Stimulated activated CD4-positive, alpha-beta T cell treated with anti-CD3 and anti-CD28 coated beads, Interleukin-2, amount 100 ng/mL, for 24 hours (primary cell): ENCODE measurements around the gene CLASP2.
"Not testable (repeated sequence)": the region's sequence is repeated elsewhere in the genome, so short reads cannot be mapped to it uniquely, and the experiment has no call there.

Experiments used
- DNase-seq, 2 donors: peaks; one replicate each; pipeline ENCODE4 v3.0.0-alpha.2; 2020

The CLASP2 gene

DNA sequence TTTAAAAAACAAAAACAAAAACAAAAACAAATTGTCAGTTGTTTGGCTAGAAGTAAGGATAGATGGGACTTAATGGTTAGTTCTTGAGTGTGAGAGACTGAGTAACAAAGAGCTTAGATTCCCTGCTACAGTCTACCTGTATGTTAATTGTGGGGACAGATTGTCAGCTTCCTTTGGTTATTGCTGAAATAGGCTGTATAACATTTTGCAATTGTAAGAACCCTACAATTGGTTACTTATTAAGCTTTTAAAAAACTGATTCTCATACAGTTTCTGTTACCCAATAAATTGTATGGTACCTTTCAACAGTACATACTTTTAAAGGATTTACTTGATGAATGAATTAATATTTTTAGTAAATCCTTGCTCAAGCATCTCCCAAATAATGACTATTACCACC is 35.3 kb downstream of the CLASP2 start:
- DNase-seq: no peak

DNA sequence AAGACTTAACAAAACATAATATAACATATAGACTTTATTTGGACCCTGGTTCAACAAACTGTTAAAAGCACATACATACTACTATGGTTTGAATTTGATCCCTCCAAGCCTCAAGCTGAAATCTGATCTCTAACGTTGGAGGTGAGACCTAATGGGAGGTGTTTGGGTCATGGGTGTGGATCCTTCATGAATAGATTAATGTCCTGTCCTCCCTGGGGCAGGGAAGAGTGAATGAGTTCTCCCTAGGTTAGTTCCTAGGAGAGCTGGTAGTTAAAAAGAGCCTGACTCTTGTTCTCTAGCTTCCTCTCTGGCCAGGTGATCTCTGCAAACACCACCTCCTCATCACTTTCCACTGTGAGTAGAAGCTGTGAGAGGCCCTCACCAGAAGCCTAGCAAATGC is 36.4 kb downstream of the CLASP2 start:
- no peak for DNase-seq

DNA sequence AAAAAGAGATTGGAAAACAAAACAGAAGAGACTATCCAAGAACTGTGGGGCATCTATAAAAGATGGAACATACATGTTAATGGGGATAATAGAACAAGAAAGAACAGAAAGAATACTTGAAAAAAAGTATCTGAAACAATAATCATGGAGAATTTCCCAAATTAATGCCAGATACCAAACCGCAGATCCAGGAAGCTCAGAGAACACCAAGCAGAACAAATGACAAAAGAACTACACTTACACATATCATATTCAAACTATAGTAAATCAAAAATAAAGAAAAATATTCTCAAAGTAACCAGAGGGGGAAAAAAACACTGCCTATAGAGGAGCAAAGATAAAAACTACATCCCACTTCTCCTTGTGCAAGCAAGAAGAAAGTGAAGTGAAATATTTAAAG is 40.0 kb downstream of the CLASP2 start:
- no peak for DNase-seq

DNA sequence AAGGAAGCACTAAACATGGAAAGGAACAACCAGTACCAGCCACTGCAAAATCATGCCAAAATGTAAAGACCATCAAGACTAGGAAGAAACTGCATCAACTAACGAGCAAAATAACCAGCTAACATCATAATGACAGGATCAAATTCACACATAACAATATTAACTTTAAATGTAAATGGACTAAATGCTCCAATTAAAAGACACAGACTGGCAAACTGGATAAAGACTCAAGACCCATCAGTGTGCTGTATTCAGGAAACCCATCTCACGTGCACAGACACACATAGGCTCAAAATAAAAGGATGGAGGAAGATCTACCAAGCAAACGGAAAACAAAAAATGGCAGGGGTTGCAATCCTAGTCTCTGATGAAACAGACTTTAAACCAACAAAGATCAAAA is 44.6 kb downstream of the CLASP2 start:
- DNase-seq: not testable (repeated sequence)

DNA sequence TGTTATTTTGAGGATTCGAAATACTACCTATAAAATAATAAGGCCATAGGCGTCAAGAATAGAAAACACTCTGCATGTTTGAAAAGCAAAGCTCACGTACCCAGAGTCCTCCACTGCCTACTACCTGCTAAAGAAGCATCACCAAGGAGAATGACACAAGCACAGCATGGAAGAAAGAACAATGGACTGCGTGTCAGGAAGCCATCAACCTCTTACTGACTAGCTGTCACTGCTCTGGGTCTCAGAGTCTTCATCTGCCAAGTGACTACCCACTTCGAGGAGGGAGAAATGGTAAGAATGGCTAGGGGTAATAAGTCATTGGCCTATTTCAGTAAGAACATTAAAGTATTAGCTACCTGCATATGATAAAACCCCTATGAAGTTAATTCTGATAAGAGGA is 49.4 kb downstream of the CLASP2 start:
- no peak for DNase-seq

DNA sequence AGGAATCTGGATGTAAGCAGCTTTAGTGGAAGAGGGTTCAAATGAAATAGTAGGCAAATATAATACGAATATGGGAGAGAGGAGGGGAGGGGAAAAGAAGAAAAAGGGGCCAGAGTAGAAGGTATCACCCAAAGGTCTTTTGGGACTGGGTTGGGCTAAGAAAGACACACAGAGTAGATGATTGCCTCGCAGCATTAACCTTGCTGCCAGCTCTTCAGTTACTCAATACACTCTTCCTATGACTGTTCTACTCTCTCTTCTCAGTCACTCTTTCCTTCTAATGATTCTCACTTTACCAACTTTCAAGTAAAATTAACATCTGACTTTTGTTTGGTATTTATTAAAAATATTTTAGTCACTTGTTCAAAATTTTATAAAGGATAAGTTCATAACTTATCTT is 52.8 kb downstream of the CLASP2 start:
- DNase-seq: no peak

DNA sequence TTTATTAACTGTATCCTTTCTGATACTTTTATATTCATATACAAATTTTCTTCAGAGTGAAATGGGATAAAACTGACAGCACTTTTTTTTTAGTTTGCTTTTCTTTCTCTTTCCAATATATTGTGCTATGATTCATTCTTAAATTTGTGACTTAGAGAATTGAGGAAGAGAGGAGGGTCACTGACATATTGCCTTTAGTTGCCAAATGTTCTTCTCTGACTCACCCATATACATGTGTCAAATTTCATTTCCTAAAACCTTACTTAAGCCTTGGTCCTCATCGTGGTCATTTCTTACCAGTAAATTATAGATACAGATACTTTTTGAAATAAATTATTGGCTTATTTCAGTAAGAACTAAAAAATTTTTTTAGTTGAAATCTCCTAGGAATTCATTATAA is 53.9 kb downstream of the CLASP2 start:
- no peak for DNase-seq

DNA sequence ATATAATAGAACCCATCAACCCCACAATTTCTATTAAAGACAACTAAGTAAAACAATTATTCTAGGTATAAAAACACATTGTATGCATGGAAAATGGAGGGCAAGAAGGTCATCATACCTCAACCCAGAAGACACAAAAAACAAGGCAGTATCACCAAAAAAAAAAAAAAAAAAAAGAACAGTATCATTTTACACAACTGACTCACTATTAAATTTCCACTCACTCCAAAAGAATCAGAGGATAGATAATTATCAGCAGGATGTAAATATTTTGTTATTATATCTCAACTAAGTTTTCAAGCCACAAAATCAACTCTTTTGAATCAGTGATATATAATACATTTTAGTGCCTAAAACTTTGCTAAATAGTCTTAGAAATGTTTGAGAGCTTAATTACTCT is 55.0 kb downstream of the CLASP2 start:
- no peak for DNase-seq

DNA sequence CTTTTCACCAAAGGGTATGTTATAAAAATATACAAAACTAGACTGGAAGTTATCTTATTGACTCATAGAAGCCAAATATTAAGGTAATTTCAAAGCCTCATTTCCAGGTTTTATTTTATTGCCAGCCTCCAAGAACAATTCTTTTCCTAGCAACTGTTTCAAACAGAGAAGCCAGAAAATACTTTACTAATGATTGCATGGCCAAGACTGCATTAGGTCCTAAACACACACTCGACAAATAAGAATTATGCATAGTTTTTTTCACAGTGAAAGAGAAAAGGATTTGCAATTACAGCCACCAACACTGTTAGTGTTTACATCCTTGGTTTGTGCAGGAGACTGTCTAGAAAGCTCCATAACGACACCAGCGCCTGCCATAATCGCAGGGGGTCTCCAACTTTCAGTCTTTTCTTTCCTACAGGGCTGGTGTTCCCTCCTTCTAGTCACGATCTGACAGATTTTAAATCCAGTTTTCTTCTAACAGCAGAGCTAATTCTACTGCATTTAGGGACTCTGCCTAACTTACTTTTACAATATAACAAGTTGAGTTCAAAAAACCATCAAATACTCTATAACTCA is 58.1 kb downstream of the CLASP2 start:
- no peak for DNase-seq

DNA sequence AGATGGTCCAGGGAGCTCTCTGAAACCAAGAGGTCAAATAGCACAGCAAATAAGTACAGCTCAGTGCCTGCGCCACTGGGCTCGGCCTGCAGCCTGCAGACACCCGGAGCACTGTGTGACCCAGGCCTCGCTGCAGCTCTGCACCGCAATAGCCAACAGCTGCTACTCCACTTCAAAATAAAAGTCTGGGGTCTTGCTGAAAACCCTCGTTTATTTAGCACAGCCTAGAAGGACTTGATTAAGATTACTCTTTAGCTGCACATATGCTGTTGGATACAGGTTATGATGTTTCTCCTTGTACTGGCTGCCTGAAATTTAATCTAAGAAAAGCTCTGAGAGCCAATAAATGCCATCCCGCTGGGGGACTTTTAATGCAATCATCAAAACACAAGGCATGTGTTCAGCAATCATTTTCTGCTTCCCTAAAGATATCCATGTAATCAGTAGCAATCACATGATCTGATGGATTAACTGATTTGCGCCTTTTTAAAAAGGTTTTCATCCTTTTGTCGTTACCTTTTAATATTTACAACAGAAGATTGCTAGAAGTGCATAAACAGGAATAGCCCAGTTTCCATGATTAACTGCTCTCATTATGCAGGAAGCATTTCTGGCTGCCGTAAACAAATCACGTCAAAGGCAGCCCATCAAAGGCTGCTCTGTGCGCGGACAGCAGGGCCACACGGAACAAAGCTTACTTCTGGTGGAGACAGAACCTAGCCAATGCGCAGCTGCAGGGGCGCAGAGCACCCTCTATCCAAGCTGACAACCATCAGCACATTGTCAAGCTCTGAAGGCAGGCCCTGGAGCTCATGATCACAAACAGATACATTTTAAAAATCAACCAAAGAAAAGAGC is 58.8 kb downstream of the CLASP2 start:
- DNase-seq: peak in 1 of 2 donors; percentile 2

DNA sequence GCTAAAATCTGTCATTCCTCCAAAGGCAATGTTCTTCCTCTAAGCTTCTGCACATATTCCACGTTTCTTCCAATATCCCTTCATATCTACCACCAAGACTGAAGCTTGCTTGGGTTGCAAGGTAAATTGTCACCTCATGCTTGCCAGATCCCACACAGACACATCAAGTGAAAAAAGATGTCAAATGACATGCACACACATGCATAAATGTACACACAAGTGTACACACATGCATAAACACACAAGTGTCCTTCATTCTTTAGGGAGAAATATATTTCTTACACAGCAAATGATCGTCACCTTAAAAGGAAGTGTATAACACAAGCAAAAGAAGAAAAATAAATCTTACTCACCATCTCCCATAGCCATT is 59.4 kb downstream of the CLASP2 start:
- no peak for DNase-seq

DNA sequence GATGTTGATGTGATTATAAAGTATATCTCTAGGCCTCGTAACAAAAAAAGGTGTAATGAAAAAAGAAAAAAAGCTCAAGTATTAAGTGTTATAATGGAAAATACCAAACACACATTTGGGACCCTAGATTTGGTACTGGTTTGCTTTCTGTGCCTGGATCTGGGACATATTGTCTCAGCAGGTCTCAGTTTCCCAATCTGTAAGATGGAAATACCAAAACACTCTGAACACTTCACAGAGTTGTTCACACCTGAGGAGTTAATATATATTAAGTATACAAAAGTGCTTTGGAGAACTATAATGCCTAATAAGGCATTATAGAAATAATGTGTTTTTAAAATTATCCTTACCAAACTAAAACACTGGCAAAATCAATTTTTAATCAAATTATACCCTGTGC is 60.0 kb downstream of the CLASP2 start:
- no peak for DNase-seq

DNA sequence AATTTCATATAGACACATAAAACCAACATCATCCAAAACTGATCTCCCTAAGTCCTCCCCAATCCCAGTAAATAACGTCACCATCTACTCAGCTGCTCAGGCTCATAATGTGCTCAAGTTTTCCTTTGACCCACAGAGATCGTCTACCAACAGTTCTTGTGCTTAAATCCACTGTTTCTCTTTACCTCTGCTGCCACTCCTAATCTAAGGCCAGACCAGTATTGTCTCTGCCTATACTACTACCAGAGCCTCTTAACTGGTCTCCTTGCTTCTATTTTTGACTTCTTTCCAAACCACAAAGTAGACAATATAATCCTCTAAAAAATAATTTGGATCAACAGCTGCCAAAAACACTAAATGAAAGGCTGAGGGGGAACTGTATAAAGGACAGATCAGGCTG is 65.3 kb downstream of the CLASP2 start:
- no peak for DNase-seq

DNA sequence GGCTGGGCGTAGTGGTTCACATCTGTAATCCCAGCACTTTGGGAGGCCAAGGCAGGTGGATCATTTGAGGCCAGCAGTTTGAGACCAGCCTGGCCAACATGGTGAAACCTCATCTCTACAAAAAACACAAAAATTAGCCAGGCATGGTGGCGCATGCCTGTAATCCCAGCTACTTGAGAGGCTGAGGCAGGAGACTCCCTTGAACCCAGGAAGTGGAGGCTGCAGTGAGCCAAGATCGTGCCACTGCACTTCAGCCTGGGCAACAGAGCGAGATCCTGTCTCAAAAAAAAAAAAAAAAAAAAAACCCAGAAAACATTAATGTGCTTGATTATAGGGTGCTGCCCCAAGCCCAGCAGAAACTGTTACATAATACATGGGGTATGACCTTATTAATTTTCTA is 67.0 kb downstream of the CLASP2 start:
- not testable (repeated sequence) for DNase-seq

DNA sequence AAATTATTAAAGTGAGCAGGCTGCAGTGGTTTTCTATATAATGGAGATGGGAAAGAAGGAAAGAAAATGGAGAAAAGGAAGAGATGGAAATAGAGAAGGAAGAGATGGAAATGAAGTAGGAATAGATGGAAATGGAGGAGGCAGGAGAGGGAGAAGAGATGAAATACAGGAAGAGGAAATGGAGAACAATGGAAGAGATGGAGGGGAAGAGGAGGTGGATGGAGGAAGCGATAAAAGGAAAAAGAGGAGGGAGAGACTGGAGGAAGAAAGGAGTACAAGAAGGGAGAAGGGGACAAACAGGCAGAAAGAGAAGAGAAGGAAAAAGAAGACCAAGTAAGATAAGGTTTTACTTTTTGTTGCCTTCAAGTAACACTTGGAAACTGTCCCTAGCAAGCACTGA is 67.6 kb downstream of the CLASP2 start:
- no peak for DNase-seq

DNA sequence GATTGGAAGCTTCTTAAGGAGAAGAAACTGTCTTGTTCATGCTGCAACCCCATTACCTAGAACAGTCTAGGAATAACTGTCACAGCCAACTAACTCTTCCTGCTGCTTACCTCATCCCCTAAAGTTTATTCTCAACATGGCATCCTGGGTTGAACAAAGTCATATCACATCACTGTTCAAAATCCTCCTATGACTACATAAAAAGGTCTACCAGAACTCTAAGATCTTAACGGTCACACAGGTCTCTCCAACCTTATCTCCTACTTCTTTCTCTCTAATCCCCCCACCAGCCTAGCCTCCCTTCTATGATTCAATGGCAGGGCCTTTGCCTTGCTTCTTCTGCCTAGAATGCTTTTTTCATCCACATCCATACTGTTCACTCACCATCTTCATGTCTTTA is 69.3 kb downstream of the CLASP2 start:
- DNase-seq: no peak

DNA sequence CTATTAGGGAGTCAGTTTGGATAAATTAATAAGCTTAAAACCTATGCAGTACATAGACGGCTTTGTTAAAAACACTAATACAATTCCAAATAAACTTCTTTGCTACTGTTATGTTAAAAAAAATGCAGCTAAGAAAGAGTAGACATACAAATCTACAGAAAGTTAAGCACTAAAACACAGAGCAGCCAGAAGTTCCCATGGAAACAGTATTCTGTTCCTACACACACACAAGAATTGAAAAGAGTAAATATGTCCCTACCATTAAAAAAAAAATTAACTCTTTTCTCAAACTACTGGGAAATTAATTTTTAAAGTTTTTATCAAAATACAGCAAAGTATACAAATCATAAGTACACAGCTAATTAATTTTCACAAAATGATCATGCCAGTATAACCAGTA is 71.6 kb downstream of the CLASP2 start:
- no peak for DNase-seq

DNA sequence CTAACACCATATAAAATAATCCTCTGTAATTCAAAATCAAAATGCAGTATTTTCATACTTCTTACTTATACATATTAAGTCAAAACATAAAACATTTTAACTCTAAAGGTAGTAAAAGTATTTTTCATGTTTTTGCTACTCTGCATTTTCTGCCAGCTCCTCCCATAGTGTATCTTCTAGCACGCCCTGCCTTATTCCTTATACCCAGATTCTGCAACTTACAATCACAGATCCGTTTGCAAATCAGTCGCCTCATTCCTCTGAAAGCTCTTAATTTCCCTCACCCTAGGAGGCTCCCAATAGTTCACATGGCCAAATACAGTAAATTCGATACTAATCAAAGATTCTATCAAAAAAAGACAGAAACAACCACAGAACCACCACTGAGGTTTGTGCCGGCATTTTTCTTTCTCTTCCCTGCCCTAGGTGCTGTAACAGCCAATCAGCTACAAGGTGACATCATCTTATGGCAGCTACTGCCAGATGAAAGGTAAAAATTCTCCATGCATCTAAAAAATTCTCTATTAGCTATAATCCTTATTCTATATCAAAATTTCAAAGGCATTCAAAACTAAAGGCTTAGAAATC is 72.9 kb downstream of the CLASP2 start:
- peak; percentile 4 to 23 for DNase-seq

DNA sequence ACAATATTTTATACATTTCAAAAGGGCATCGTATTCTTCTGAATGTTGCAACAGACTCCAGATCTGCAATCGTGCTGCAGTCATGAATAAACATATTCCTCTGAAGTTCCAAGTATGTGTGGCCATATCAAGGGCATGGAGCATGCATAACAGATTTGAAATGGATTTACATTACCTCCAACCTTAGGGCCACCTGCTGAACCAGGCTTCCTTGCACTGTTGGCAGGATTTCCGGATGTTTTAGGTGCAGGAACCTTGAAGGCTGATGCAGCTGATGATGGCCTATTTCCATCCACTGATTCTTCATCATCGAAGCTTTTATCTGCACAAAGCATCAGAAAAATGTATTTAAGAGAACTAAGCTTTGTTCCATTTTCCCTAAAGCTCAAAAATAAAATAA is 73.5 kb downstream of the CLASP2 start:
- no peak for DNase-seq

DNA sequence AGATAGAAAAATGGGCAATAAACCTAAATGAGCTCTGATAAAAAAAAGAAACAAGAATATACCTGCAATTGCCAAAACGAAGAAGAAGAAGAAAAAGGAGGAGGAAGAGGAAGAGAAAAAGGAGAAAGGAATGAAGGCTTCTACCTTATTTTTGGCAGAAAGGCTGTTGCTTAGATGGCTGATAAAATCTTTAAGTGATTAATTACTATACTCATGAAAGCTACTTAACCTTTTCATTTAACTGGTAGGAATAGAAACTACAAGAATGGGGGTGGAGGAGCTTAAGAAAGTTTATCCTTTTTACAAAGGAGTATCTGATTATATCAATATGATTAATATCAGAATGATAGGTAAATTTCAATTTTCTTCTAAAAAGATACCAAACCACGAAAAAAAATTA is 75.2 kb downstream of the CLASP2 start:
- no peak for DNase-seq

DNA sequence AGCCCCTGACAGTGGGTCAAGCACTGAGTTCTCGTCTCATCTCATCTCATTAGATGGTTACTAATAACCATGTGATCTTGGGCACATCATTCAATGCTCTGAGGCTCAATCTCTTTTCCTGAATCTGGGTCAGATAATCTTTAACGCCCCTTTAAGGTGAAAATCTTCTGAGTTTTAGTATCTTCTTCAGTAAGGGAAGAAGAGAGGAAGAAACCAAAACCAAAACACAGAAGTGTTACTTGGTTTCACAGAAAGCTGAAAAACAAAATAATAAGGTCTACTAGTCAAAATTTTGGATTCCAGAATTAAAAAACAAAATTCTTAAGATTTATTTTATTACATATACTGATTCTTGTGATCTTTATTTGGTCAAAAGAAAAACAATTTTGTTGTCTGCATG is 78.2 kb downstream of the CLASP2 start:
- DNase-seq: no peak

DNA sequence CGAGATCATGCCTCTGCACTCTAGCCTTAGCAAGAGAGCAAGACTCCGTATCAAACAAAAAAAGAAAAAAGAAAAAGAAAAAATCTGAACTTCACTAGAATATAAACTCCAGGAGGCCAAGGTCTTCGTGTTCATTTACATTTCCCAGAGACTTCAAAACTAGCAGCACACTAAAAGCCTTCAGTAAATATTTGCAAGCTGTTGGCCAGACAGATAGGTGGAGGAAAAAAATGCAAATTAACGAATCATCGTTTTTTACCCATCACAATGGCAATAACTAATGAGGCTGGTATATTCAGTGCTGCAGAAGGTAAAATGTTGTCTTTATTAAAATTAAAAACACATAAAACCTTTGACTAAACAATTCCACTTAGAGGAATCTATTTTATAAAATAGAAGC is 80.6 kb downstream of the CLASP2 start:
- no peak for DNase-seq

DNA sequence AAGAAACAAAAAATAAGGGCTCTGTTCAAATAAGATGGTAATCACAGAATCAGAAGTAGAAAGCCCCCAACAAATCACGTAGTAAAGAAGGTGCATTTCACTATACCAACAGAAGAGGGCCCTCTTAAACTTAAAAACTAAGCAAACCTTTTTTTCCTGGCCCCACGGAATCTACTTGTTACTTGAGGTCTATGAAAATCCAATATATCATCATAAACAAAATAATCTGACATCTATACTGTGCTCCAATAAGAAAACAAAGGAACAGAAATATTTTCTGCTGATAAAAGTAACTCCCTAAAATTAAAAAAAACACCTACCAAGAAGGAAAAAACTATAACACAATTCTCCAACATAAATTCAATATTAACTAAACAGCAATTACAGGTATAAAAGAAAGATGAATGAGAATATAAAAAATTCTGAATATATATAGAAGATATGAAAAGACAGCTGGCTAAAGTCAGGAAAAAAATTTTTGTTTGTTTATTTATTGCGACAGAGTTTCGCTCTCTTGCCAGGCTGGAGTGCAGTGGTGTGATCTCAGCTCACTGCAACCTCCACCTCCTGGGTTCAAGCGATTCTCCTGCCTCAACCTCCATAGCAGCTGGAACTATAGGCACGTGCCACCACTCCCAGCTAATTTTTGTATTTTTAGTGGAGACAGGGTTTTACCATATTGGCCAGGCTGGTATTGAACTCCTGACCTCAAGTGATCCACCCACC is 81.8 kb downstream of the CLASP2 start:
- DNase-seq: no peak

DNA sequence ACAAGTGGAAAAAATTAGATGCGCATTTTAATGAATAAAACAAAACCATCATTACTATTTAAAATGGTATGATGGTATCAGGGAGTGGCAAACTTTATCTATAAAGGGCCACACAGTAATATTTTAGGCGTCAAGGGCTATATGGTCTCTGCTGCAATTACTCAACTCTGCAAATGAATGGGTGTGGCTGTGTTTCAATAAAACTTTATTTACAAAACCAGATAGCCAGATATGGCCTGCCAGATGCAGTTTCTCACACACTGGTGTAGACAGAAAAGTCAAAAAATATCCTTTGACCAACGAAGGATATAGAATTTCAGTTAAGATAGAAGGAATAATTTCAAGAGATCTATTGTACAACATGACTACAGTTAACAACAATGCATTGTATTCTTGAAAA is 83.8 kb downstream of the CLASP2 start:
- DNase-seq: no peak
